Nephron (organoid): ENCODE measurements around the gene FKRP.
"Not testable (repeated sequence)": the region's sequence is repeated elsewhere in the genome, so short reads cannot be mapped to it uniquely, and the experiment has no call there.

Experiments
- H3K27ac Mint-ChIP-seq, 3 experiments: 2 replicates each; pipeline ENCODE4 v1.8.0; 2020; ENCODE audit warnings: mixed read lengths in 3 of 3, mild to moderate bottlenecking in 2 of 3, moderate library complexity in 1 of 3
- H3K27me3 Mint-ChIP-seq: 2 replicates; pipeline ENCODE4 v1.8.0; 2021; ENCODE audit warnings: low read depth, mild to moderate bottlenecking, moderate library complexity, mixed read lengths
- H3K36me3 Mint-ChIP-seq: 2 replicates; pipeline ENCODE4 v1.8.0; 2020; ENCODE audit warnings: low read depth, mixed read lengths
- H3K4me1 Mint-ChIP-seq: 2 replicates; pipeline ENCODE4 v1.8.0; 2020; ENCODE audit warnings: mixed read lengths
- H3K4me3 Mint-ChIP-seq, 3 experiments: 2 replicates each; pipeline ENCODE4 v1.8.0; 2020; ENCODE audit warnings: mild to moderate bottlenecking in 3 of 3, mixed read lengths in 3 of 3, moderate library complexity in 2 of 3
- H3K9me3 Mint-ChIP-seq: 2 replicates; pipeline ENCODE4 v1.8.0; 2020; ENCODE audit warnings: mixed read lengths
- CTCF ChIP-seq, 3 experiments: fragments of 200-600 bp; sonication (generic); IDR thresholded peaks; one replicate each; pipeline ENCODE4 v1.5.0; 2021; ENCODE audit warnings: antibody characterized with exemption in 3 of 3; ENCODE audit not compliant: unreplicated experiment in 3 of 3

Gene FKRP

DNA sequence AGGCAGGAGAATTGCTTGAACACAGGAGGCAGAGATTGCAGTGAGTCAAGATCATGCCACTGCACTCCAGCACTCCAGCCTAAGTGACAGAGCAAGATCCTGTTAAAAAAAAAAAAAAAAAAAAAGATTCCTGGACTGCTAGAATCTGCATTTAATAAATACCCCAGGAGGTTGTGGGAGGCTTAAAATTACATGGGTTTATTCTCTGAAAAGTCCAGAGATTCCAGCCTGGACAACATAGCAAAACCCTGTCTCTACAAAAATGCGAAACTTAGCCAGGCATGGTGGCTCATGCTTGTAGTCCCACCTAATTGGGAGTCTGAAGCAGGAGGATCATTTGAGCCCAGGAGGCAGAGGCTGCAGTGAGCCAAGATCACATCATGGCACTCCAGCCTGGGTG, 52.0 kb downstream of the FKRP start:
- TF ChIP-seq CTCF (IDR thresholded peaks at IDR 0.05; ENCODE audit: unreplicated experiment in 3 of 3): no peak
- Mint-ChIP-seq H3K36me3 (no peaks in the 10 kb centered on the region), H3K4me1 (peaks cover 19% of the 10 kb centered on the region), H3K4me3 (no peak overlapping the region), H3K27me3 (no peaks in the 10 kb centered on the region), H3K9me3 (no peaks in the 10 kb centered on the region), H3K27ac (no peak overlapping the region)

DNA sequence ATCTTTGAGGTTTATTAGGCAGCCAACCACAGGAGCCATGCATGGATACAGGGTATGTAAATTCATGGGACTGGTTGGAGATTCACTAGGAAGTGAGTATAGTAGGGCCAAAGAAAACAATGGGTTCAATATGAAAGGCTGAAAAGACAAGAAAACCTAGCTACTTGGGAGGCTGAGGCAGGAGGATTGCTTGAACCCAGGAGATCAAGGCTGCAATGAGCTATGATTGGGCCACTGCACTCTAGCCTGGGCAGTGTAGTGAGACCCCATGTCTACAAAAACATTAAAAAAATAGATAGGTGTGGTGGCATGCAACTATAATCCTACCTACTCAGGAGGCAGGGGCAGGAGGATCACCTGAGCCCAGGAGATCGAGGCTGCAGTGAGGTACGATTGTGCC, 52.9 kb downstream of the FKRP start:
- no peak for TF ChIP-seq CTCF (IDR thresholded peaks at IDR 0.05; ENCODE audit: unreplicated experiment in 3 of 3)
- no peak overlapping the region for H3K4me3 Mint-ChIP-seq

DNA sequence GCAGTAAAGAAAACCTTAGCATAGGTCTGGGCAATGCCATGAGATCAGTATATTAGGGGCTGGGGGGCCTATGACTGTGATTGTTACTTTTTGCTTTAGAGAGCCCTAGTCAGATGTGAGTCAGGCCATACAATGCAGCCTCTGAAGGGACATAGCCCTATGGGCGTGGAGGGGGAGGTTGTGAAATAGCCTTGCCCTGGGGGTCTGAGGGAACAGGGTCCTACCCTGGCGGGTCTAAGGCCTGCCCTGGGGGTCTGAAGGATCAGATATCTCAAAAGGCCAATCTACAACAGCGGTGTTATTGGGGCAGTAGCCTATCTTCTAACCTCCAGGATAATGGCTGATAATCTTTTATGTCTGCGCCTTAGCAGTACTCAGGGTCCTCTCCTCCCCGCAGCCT, 56.3 kb downstream of the FKRP start:
- H3K9me3 Mint-ChIP-seq: no peaks in the 10 kb centered on the region
- no peak for TF ChIP-seq CTCF (IDR thresholded peaks at IDR 0.05; ENCODE audit: unreplicated experiment in 3 of 3)
- no peaks in the 10 kb centered on the region for H3K27me3 Mint-ChIP-seq
- peaks cover 5% of the 10 kb centered on the region for H3K4me1 Mint-ChIP-seq
- H3K4me3 Mint-ChIP-seq: no peak overlapping the region
- no peaks in the 10 kb centered on the region for H3K36me3 Mint-ChIP-seq
- H3K27ac Mint-ChIP-seq: no peak overlapping the region

More for the DNA sequence above, 52.9 kb downstream of the FKRP start:
- Mint-ChIP-seq H3K27ac (no peak overlapping the region), H3K36me3 (no peaks in the 10 kb centered on the region), H3K27me3 (no peaks in the 10 kb centered on the region), H3K9me3 (no peaks in the 10 kb centered on the region), H3K4me1 (peaks cover 15% of the 10 kb centered on the region)

DNA sequence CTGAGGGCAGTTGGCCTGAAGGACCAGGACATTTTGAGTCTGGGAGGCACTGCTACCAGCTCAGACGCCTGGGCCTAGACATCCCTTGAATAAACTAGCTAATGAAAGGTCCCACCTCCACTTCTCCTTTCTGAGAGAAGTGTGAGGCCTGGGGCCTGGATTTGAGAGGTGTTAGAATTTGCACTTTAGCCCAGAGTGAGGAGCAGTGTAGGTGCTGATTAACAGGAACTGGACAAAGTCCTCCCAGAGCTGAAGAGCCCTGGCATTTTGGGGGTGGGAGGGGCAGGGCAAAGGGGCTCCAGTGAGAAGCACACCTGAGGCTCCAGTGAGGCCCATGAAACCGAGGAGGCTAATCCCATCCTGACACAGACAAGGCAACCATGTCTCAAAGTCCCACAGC, 57.7 kb downstream of the FKRP start:
- H3K4me1 Mint-ChIP-seq: peaks cover 1% of the 10 kb centered on the region
- H3K27ac Mint-ChIP-seq: peak overlapping the region in 1 of 3 experiments; percentile 53
- no peaks in the 10 kb centered on the region for H3K27me3 Mint-ChIP-seq
- no peak for TF ChIP-seq CTCF (IDR thresholded peaks at IDR 0.05; ENCODE audit: unreplicated experiment in 3 of 3)
- H3K36me3 Mint-ChIP-seq: no peaks in the 10 kb centered on the region
- no peak overlapping the region for H3K4me3 Mint-ChIP-seq
- H3K9me3 Mint-ChIP-seq: no peaks in the 10 kb centered on the region

GRCh38 chr19:46804432-46804831, 58.6 kb downstream of the FKRP start:
- H3K36me3 Mint-ChIP-seq, H3K27me3 Mint-ChIP-seq, H3K27ac Mint-ChIP-seq, H3K9me3 Mint-ChIP-seq, H3K4me3 Mint-ChIP-seq, H3K4me1 Mint-ChIP-seq: not testable (repeated sequence)

DNA sequence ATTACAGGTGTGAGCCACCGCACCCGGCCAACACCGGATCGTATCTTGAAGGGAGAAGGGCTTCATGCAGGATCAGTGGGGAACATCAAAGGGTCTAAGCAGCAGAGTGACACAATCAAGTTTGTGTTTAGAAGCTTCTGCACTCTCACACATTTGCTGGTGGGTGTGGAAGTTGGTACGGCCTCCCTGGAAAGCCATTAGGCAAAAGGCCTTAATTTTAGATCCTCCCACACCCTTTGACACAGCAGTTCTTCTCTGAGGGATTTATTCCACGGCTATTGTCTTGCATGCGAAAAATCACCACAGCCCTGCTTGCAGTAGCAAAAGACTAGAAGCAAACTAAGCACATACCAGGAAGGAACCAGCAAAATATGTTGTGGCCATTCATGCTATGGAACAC, 60.8 kb downstream of the FKRP start:
- H3K27ac Mint-ChIP-seq: peak overlapping the region in 1 of 3 experiments; percentile 63
- H3K4me3 Mint-ChIP-seq: no peak overlapping the region
- no peaks in the 10 kb centered on the region for H3K9me3 Mint-ChIP-seq
- no peaks in the 10 kb centered on the region for H3K27me3 Mint-ChIP-seq
- no peaks in the 10 kb centered on the region for H3K36me3 Mint-ChIP-seq
- no peaks in the 10 kb centered on the region for H3K4me1 Mint-ChIP-seq
- TF ChIP-seq CTCF (IDR thresholded peaks at IDR 0.05; ENCODE audit: unreplicated experiment in 3 of 3): no peak
